NB4 (cell line): ENCODE data around the gene HPCAL4.

Source experiments
- DNase-seq: peaks from one replicate; pipeline ENCODE4 v3.0.0; 2010; ENCODE audit warnings: low read depth
- H3K4me3 ChIP-seq: one replicate; pipeline ENCODE4 v1.5.1; 2011; ENCODE audit warnings: mild to moderate bottlenecking, low read depth, low read length, moderate library complexity
- MYC ChIP-seq: IDR thresholded peaks from 2 replicates; pipeline ENCODE4 v1.6.1; 2011; ENCODE audit warnings: low read depth, low read length
- POLR2A ChIP-seq: IDR thresholded peaks from 2 replicates; pipeline ENCODE4 v1.6.1; 2011; ENCODE audit warnings: mild to moderate bottlenecking; ENCODE audit not compliant: insufficient read length; ENCODE audit errors: extremely low read depth
- TF ChIP-seq, protein P1 (sequence below): IDR thresholded peaks from one replicate; pipeline ENCODE4 v1.5.1; 2012; ENCODE audit warnings: low read depth, low read length
- TF ChIP-seq, protein P2 (sequence below): IDR thresholded peaks from 2 replicates; pipeline ENCODE4 v1.6.1; 2011; ENCODE audit warnings: low read depth, low read length

HPCAL4 gene

DNA sequence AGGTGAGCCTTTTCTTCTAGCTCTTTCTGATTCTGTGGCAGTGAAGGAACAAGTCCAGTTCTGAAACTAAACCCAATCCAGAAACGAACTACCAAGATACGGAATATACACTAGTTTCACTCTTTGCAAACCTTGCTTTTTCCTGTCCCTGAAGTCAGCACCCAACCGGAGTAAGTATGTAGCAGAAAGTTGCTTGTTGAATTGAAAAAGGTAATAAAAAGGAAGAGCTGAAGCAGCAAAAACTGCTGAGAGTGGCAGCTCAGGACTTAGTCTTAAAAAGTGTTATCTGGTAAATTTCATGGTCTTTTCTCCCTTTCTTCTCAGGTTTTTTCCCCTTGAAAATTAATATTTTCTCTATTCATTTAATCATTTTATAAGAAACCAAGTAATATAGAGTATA lies 9.9 kb downstream of the HPCAL4 start:
- DNase-seq: no peak
- H3K4me3 ChIP-seq: no peak overlapping the region
- no peak for TF ChIP-seq POLR2A
- TF ChIP-seq MYC: no peak
- TF ChIP-seq, protein P1, sequence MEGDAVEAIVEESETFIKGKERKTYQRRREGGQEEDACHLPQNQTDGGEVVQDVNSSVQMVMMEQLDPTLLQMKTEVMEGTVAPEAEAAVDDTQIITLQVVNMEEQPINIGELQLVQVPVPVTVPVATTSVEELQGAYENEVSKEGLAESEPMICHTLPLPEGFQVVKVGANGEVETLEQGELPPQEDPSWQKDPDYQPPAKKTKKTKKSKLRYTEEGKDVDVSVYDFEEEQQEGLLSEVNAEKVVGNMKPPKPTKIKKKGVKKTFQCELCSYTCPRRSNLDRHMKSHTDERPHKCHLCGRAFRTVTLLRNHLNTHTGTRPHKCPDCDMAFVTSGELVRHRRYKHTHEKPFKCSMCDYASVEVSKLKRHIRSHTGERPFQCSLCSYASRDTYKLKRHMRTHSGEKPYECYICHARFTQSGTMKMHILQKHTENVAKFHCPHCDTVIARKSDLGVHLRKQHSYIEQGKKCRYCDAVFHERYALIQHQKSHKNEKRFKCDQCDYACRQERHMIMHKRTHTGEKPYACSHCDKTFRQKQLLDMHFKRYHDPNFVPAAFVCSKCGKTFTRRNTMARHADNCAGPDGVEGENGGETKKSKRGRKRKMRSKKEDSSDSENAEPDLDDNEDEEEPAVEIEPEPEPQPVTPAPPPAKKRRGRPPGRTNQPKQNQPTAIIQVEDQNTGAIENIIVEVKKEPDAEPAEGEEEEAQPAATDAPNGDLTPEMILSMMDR: no peak
- TF ChIP-seq, protein P2, sequence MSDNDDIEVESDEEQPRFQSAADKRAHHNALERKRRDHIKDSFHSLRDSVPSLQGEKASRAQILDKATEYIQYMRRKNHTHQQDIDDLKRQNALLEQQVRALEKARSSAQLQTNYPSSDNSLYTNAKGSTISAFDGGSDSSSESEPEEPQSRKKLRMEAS: no peak

DNA sequence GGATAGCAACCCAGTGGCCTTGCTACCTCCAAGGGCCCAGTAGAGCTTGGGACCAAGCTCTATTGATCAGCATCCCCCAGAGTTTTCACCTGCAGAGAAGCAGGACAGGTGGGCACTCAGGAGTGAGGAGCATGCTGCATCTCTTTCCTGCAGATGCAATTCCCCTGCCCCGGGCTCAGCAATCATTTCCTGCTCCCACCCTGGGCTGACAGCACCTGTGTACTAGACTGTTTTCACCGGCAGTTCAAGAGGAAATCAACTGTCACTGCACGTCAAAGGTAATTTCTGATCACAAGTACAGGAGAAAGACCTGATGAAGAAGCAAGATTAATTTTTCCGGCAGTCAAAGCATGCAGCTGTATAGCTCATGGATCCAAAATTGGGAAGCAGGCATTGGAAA lies 10.5 kb downstream of the HPCAL4 start:
- DNase-seq: no peak
- TF ChIP-seq POLR2A (no peak), MYC (no peak)
- TF ChIP-seq, protein P2: no peak
- TF ChIP-seq, protein P1: no peak
- no peak overlapping the region for H3K4me3 ChIP-seq

DNA sequence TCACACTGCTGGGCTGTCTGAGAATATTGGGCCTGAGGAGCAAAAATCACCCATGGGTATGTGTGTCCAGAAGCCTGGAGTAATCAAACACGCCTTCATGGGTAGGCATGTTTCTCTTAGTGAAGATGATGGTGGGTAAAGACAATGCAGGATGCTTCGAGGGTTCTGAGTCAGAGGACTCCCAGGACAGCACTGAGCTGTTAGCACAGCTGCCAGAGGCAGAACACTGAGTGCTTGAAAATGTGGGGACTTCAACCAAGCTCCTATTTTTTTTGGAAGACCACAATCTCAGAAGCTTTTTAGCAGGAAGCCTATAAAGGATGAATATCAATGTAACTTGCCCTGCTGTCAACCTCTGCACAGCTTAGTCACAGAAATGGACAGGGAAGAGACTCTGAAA lies 11.4 kb downstream of the HPCAL4 start:
- H3K4me3 ChIP-seq: no peak overlapping the region
- TF ChIP-seq, protein P2: no peak
- TF ChIP-seq POLR2A (no peak), MYC (no peak)
- TF ChIP-seq, protein P1: no peak
- no peak for DNase-seq

DNA sequence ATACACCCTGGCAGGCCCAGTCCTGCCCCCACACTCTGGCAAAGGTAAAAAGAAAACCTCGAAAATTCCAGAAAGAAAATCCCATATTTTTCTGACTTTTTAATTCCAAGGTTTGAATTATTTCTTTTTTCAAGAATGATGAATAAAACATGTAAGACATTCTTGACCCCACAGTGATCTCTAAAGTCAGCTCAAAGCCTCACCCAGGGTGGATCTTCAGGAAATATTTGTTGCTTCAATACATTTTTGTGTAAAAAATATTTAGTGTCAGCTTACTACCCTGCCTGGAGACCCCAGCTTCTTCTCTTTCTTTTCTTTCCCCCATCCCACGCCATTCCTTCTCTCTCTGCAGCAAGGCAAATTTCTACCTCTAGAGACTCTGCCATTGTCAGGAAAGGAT lies 12.3 kb downstream of the HPCAL4 start:
- TF ChIP-seq, protein P1: no peak
- no peak for TF ChIP-seq MYC
- TF ChIP-seq, protein P2: no peak
- TF ChIP-seq POLR2A: no peak
- no peak for DNase-seq
- H3K4me3 ChIP-seq: no peak overlapping the region

DNA sequence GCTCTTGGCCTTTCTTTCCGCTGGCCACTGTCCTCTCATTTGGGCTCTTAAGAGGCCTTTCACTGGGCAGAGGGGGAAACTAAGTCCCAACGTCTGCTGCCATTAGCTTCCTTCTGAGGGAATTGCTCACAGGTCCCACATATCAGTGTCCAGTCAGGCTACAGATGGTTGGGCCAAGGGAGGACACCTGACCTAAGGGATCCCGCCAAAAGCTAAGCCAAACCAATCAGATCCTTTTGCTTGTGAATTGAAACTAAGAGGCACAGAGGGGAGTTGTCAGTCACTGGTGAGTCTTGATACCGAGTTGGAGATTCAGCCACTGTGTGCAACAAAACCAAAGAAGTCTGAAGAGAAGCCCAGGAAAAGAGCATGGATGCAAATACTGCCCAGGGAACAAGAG lies 13.6 kb downstream of the HPCAL4 start:
- TF ChIP-seq, protein P2: no peak
- TF ChIP-seq MYC (no peak), POLR2A (no peak)
- TF ChIP-seq, protein P1: no peak
- no peak overlapping the region for H3K4me3 ChIP-seq
- DNase-seq: no peak
